Measurements from ENCODE around the gene PODN. TPM values are rescaled to one million over a fixed set of nuclear protein-coding genes. Genes with fewer than 3 reads are reported as not detected.

The PODN gene
- 0.48 and 2.1 TPM in 2 replicates for total RNA-seq
- polyA plus RNA-seq (2012): 5.5 TPM

- DNase-seq (ENCODE audit: low read depth): peak; percentile 31
Measured at GRCh38 chr1:53061859-53062707, at the start of gene PODN. TSS of gene PODN (plus strand) at chr1:53062213. CDS start at chr1:53069856, 7,643 bp downstream.

GRCh38 chr1:53014791-53015507 lies 47.1 kb upstream of the PODN start:
- peak; percentile 92 for DNase-seq (ENCODE audit: low read depth)

- peak; percentile 14 for DNase-seq (ENCODE audit: low read depth)
Measured at GRCh38 chr1:53015508-53015860, 46.5 kb upstream of the PODN start.

GRCh38 chr1:53016705-53017104 lies 45.3 kb upstream of the PODN start:
- DNase-seq (ENCODE audit: low read depth): no peak

- DNase-seq (ENCODE audit: low read depth): no peak
Measured at GRCh38 chr1:53020588-53020987, 41.4 kb upstream of the PODN start.

GRCh38 chr1:53022179-53022578 lies 39.8 kb upstream of the PODN start:
- no peak for DNase-seq (ENCODE audit: low read depth)

- DNase-seq (ENCODE audit: low read depth): no peak
Measured at GRCh38 chr1:53023546-53023945, 38.5 kb upstream of the PODN start.

GRCh38 chr1:53024117-53024516 lies 37.9 kb upstream of the PODN start:
- no peak for DNase-seq (ENCODE audit: low read depth)

GRCh38 chr1:53025034-53025768 lies 36.8 kb upstream of the PODN start:
- peak; percentile 79 for DNase-seq (ENCODE audit: low read depth)

- DNase-seq (ENCODE audit: low read depth): no peak
Measured at GRCh38 chr1:53025769-53026112, 36.3 kb upstream of the PODN start.

GRCh38 chr1:53026254-53026653 lies 35.8 kb upstream of the PODN start:
- DNase-seq (ENCODE audit: low read depth): no peak

GRCh38 chr1:53031732-53032131 lies 30.3 kb upstream of the PODN start:
- DNase-seq (ENCODE audit: low read depth): no peak

- DNase-seq (ENCODE audit: low read depth): no peak
Measured at GRCh38 chr1:53037159-53037558, 24.9 kb upstream of the PODN start.

GRCh38 chr1:53038566-53038965 lies 23.4 kb upstream of the PODN start:
- DNase-seq (ENCODE audit: low read depth): no peak

GRCh38 chr1:53043271-53043670 lies 18.7 kb upstream of the PODN start:
- DNase-seq (ENCODE audit: low read depth): no peak

GRCh38 chr1:53044926-53045325 lies 17.1 kb upstream of the PODN start:
- DNase-seq (ENCODE audit: low read depth): no peak

GRCh38 chr1:53046930-53047329 lies 15.1 kb upstream of the PODN start:
- no peak for DNase-seq (ENCODE audit: low read depth)

- DNase-seq (ENCODE audit: low read depth): no peak
Measured at GRCh38 chr1:53047737-53048736, 14.0 kb upstream of the PODN start.

- peak; percentile 63 for DNase-seq (ENCODE audit: low read depth)
Measured at GRCh38 chr1:53048960-53049573, 12.9 kb upstream of the PODN start.

GRCh38 chr1:53049574-53049967 lies 12.4 kb upstream of the PODN start:
- no peak for DNase-seq (ENCODE audit: low read depth)

Measured in myocyte (in vitro differentiated cells).